HTR-8/SVneo (cell line): Measurements from ENCODE around the gene DNAJB1.
"Not testable (repeated sequence)": the region's sequence is repeated elsewhere in the genome, so short reads cannot be mapped to it uniquely, and the experiment has no call there.

Source experiments
- DNase-seq: peaks from one replicate; pipeline ENCODE4 v3.0.0; 2011; ENCODE audit warnings: low spot score, mixed read lengths; ENCODE audit not compliant: insufficient read length
- FAIRE-seq: peaks from 2 replicates; lab custom pipeline; 2011; peaks lifted over from hg19 to GRCh38; lab: Jason Lieb, UNC

The DNAJB1 gene

DNA sequence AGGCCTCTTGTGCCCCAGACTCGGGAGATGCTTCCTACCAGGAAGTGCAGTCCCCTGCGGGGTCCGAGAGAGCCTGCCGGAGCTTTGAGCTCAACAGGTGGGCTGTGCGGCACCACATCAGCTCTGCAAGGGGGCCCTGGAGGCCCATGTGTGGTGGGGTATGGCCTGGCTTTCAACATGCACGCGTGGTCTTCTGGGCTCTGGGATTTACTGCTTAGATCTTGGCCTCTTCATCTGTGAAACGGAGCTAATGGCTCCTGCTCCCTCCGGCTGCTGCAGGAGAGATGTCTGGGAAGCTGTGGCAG lies 35.7 kb upstream of the DNAJB1 start:
- FAIRE-seq, result no peak
- no peak for DNase-seq

DNA sequence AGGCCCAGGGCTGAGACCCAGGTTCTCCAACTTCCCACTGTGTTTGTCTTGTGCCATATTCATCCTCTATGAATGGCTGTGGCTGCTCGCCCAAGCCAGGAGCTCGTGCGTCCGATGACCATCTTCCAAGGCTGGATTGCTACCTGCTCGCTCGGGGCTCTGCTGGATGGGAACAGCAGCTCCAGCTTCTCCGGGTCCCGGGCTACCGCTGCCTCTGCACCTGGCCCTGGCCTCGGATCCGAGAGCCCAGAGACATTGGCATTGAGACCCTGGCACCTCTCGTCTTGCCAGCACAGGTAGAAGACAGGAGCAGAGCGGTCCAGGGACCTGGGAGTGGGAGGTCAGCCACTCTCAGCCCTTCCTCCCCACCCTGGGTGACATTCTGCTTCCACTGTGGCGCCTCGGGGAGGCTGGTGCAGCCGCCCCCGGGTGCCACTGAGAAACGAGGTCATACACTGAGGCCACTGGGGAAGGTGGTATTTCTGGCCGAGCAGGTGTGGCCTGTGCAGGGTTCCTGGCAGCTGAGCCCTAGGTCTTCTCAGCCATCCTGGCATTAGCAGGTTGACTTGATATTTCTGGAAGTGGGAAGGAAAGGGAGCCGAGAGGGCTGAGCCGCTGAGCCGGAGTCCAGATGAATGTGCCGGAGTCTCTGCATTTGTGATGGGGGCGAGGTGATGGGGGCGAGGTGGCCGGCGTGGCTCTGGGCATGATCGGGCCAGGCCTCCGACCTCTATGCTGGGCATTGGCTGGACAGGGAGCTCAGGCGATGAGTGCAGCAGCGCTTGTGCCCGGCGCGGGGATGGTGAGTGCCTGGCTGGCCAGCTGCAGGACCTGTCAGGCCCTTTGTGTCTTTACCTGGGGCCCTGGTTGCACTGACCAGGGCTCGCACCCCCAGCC lies 35.1 kb upstream of the DNAJB1 start:
- DNase-seq (no peak), FAIRE-seq (no peak)

DNA sequence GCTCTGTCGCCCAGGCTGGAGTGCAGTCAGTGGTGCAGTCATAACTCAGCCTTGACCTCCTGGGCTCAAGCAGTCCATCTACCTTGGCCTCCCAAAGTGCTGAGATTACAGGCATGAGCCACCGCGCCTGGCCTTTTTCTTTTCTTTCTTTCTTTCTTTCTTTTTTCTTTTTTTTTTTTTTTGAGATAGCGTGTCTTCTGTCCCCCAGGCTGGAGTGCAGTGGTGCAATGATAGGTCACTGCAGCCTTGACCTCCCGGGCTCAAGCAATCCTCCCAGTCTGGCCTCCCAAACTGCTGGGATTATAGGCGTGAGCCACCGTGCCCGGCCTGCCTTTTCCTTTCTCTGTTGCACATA lies 33.8 kb upstream of the DNAJB1 start:
- not testable (repeated sequence) for DNase-seq, FAIRE-seq

DNA sequence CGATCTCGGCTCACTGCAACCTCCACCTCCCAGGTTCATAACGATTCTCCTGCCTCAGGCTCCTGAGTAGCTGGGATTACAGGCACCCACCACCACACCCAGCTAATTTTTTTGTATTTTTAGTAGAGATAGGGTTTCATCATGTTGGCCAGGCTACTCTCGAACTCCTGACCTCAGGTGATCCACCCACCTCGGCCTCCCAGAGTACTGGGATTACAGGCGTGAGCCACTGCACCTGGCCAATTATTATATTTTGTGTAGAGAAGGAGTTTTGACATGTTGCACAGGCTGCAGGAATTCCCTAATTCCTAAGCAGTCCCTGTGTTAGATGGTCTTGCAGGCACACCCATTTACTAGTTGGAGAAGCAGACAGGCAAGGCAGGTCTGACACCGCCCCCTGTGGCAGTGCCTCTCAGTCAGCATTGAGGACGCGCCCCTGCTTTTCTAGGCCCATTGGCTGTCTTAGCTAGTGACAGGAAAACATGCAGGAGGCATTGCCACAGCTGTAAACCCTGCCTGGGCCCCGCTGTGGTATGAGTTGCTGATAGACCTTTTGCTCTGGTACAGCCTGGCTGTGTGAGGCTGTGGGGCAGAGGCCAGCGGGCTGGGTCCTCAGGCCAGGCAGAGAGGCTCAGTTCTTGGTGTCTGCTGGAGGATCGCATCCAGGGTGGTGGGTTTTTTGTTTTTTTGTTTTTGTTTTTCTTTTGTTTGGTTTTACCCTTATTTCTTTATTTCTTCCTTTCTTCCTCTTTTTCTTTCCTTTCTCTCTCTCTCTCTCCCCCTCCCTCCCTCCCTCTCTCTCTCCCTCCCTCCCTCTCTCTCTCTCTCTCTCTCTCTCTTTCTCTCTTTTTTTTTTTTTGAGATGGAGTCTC lies 33.2 kb upstream of the DNAJB1 start:
- not testable (repeated sequence) for FAIRE-seq, DNase-seq

DNA sequence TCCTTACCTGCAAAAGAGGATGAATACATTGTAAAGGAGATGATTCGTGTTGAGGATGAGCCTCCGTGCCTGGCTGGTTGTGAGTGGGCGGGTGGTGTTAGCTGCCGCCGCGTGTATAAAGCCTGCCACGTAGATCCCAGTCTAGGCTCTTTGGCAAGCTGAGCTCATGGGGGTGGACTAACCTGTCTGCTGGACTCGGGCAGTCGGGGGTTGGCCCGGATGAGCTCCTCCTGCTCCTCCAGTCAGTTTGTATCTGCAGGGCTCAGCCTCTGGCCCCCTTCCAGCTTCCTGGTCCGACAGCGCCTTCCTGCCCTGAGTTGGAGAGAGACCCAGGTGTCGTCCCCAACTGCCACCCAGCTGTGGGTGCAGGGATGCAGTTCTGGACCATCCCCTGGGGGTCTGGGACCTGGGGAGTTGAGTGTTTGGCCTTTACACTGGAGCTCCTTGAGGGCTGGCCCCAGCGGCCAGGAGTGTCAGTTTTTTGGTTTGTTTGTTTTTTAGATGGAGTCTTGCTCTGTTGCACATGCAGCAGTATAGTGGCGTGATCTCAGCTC lies 32.1 kb upstream of the DNAJB1 start:
- no peak for FAIRE-seq
- no peak for DNase-seq

DNA sequence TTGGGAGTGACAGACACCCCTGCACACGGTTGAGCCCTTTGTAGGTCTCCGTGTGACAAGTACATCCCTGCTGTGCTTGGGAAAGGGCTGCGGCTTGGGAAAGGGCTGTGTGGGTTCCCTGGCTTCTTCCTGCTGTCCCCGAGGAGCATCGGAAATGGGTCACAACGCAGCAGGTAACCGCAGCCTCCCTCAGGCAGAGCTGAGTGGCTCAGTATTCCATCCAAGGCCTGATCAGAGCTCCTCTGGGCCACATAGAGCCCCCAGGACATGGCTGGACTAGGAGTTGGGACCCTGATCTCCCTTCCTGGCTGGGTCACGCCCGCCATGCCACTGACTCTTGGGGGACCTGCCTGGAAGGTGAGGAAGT lies 27.5 kb upstream of the DNAJB1 start:
- FAIRE-seq, result no peak
- no peak for DNase-seq

DNA sequence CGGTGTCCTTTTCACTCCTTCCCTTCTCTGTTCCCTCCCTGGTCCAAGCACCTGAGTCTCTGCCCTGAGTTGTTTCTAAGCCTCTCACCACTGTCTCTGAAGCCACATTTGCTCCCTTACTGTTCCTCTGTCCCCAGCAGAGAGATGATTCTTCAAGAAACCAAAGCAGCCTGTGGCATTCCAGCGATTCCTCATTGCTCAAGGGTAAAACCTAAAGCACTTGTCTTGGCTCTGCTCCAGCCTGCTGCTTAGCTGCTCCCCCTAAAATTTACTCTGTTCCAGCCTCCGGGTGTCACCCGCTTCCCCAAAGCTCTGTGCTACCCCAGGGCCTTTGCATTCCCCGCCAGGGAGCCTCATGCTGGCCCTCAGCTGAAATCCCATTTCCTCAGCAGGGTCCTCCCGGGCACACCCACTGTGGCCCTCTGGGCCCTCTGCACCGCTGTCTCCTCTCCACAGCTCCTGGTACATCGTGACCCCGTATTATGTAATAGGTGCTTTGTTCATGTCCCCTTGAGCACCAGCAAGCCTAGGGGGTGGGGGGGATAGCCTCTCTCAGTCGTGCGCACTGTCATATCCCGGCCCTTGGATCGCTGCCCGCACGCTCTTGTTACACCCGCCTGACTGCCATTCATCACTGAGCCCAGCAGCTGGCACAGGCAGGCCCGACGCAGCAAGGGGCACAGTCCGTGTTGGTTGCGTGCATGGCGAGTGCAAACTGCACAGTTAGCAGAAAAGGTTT lies 26.9 kb upstream of the DNAJB1 start:
- FAIRE-seq (no peak), DNase-seq (no peak)

DNA sequence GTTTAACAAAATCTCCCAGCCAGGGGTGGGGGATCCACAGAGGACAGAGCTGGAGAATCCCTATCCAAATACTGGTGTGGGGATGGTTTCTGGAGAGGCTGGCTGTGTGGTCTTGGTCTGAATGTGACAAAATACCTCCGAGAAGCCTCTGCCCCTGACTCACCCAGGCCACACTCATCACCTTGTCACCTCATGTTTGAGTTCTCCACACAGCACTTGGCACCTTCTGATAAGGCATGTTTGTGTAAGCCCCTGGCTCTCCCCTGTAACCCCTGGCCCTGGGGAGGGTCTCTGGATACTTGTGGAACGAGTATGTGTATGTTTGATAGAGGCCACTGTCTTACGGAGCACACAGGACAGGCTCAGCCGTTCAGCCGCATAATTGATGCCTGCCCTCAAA lies 25.9 kb upstream of the DNAJB1 start:
- DNase-seq (no peak), FAIRE-seq (peak; percentile 60)

DNA sequence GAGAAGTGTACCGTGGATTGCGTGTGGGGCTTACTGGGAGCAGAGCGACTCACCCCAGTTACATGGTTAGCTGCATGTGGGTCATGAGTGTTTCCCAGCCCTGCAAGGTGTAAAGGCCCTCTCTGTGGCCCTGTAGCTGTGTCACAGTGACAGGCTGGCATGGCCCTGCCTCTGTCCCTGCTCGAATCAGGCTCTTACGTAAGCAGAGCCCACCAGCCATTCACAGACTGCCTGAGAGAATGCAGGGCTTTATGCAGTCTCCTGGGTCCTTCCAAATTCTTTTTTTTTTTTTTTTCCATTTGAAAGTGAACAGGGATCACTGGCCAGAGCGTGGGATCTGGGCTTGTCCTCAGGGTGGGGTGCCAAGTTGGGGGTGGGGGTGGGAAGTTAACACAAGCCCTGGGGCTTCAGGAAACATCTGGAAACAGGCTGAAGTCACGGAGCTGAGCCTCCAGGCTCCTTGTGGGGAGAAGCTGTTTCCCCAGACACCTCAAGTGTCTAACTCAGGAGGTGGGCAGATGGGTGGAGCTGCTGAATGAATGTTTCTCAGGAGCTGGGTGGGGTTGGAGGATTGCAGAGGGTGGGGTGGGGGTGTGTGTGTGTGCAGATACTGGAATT lies 24.6 kb upstream of the DNAJB1 start:
- no peak for DNase-seq
- no peak for FAIRE-seq

DNA sequence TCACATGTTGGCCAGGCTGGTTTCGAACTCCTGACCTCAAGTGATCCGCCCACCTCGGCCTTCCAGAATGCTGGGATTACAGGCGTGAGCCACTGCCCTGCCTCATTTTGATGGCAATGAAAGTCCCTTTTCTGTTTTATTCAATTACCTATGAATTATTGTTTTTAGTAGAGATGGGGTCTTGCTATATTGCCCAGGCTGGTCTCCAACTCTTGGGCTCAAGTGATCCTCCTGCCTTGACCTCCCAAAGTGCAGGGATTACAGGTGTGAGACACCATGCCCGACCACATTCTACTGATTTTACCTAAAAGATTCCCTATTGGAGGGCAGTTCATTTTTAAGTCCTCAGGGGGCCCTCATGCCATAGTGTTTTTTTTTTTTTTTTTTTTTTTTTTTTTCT lies 23.8 kb upstream of the DNAJB1 start:
- FAIRE-seq, DNase-seq: not testable (repeated sequence)

DNA sequence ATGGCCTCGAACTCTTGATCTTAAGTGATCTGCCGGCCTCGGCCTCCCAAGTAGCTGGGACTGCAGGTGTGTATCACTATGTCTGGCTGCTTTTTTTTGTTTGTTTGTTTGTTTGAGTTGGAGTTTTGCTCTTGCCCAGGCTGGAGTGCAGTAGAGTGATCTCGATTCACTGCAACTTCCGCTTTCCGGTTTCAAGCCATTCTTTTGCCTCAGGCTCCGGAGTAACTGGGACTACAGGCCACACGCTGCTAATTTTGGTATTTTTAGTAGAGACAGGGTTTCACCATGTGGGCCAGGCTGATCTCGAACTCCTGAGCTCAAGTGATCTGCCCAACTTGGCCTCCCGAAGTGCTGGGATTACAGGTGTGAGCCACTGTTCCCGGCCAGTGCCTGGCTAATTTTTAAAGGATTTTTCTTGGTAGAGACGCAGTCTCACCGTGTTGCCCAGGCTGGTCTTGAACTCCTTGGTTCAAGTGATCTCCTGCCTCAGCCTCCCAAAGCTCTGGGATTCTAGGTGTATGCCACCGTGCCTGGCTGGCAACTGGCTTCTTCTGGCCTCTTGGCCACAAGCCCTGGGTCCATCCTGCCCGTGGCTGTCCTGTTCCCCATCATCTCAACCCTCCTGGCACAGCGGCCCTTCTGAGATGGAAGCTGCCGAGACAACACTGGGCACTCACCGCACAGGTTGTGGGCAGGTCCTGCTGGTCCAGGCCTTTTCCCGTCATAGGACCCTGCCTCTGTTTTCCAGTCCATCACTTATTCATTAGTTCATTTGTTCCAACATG lies 22.7 kb upstream of the DNAJB1 start:
- DNase-seq, result no peak
- FAIRE-seq, result no peak

DNA sequence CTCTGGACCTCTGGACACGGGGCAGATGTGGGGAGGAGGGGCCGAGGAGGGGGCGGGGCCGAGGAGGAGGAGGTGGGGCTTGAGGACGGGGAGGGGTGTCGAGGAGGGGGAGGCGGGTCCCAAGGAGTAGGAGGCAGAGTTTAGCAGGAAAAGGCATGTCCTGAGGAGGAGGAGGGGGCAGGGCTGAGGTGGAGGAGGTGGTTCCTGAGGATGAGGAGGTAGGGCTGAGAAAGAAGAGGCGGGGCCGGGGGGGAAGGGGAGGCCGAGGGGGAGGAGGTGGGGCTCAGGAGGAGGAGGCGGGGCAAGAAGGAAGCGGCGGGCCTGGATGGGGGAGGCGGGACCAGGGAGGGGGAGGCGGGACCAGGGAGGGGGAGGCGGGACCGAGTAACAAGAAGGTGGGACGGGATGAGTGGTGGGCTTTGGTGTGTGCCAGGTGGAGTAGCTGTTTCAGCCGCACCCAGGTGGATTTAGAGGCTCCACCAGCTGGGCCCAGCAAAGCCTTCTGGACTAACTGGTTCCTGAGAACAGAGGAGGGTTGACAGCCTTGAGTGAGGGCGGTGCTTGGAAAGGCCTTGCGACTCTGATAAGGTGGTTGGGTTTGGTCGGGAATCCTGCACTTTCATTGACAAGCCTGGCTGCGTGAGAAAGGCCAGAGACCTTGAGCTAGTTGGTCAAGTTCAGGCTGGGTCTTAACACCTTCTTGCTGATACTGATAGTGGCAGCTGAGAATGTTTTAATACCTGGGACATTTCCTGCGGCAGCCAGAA lies 18.9 kb upstream of the DNAJB1 start:
- FAIRE-seq (no peak), DNase-seq (no peak)

DNA sequence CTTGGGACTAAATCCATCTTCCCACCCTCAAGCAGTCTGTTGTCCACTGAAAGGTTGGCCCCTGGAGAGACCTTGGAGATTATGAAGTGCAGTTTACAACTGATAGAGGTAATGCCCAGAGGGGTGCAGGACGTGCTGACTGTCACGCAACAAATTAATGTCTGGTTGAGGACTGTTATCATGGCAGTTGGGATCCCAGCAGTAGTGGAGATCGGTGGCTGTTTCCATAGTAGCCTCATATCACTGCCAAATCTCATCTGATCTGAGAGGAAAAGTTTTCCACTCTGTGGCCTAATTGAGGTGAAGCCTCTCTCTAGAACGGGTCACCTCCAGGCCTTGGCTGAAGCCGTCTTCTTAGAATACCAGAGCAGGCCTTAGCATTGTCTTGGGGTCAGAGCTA lies 15.3 kb upstream of the DNAJB1 start:
- no peak for FAIRE-seq

DNA sequence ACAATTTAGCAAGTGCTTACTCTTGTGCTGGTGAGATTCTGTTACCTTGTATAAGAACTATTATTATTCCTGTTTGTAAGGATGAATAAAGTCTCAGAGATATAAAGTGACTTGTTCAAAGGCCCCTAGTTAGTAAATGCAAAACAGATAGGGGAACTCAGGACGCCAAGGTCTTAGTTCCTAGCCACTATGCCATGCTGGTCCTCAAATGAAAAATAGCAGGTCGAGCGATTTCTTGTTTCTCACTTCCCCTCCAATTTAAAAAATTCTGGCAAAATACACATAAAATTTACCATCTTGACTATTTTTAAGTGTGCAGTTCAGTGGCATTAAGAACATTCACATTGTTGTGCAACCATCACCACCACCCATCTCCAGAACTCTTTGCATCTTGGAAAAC lies 12.3 kb upstream of the DNAJB1 start:
- no peak for DNase-seq

More for the DNA sequence above, 15.3 kb upstream of the DNAJB1 start:
- no peak for DNase-seq

DNA sequence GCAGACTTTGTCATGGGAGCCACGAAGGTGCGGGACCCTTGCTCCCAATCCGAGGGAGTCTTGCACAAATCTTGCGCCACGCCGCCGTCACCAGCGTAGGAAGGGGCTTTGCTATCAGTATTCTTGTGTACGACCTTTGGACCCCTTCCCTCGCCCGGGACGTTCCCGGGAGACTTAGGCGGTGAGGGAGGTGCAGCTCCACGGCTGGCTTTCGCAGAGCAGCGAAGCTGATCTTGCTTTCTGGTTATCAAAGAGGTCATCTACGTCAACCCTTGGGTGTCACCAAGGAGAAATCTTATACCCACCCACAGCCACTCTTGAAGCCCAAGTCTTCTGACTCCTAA lies 11.8 kb upstream of the DNAJB1 start:
- FAIRE-seq (no peak), DNase-seq (no peak)

More for the DNA sequence above, 12.3 kb upstream of the DNAJB1 start:
- no peak for FAIRE-seq

DNA sequence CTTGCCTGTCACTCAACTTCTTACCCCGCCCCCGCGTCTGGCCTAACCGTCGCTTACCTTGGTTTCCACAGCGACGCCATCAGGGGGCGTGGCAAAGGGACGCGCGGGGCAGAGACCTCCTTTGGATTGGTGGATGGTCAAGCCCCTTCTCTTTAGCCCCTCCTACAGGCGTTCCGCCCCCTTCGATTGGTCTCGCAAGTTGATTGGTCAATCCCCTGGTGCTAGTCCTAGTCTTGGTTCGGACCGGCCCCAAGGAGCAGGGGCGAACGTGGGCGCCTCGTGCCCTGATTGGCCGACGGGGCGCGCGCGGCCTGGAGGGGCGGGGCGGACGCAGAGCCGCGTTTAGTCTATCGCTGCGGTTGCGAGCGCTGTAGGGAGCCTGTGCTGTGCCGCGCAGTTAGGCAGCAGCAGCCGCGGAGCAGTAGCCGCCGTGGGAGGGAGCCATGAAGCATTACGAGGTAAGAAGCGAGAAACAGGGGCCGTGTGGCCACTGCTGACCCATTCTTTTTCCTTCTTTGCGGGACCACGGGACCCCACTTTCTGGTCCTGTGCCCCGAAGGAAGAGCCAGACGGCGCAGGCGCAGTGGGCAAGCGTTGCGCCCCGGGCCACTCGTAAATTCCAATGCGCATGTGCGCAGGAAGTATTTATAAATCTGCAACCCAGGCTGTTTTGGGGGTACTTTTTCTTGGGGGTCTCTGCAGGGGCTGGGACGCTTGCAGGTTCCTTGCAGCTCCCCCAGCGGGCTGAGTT lies 11.2 kb upstream of the DNAJB1 start, which contains the start of gene TECR:
Gene TECR (plus strand): TSS at position 341 of the 751 bp plus-strand sequence. CDS start 103 bp downstream, at position 444.
- FAIRE-seq (peak; percentile 96), DNase-seq (peak; percentile 99)

DNA sequence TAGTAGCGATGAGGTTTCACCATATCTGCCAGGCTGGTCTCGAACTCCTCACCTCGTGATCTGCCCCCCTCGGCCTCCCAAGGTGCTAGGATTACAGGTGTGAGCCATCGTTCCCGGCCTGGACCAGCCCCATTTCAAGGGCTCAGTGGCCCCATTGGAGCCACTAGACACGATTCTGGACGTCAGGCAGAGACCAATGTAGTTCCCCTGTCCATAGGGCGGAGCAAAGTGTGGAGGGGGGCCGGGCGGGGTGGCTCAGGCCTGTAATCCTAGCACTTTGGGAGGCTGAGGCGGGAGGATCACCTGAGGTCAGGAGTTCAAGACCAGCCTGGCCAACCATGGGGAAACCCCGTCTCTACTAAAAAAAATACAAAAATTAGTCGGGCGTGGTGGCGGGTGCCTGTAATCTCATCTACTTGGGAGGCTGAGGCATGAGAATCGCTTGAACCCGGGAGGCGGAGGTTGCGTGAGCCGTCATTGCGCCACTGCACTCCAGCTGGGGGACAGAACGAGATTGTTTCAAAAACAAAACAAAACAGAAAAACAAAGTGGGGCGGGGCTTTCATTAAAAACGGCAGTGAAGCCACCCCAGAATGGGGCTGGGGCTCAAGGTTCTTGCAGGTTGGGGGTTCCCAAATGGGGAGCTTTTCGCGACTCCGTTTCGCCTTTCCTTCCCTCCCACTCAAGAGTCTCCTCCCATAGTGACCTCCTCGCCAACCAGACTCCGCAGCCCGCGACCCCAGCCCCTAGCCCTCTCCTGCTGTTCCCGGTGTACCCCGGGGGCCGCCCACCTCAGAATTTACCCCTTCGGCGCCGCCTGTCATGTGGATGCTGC lies 10.4 kb upstream of the DNAJB1 start:
- FAIRE-seq, result no peak
- DNase-seq, result no peak
